A673 (cell line): ENCODE data around the gene MLIP. TPM values are rescaled to one million over a fixed set of nuclear protein-coding genes. Genes with fewer than 3 reads are reported as not detected.

Experiments used
- BruUV-seq: library from RNA; stranded (reverse); fragments of 400-500 nt; replicated peaks from 2 replicates; lab custom pipeline; 2021; lab: Mats Ljungman, UMichigan
- CTCF ChIA-PET: fragments of 300-600 bp; sonication (Branson Sonifier 250); formaldehyde crosslinking; loops from one replicate; lab custom pipeline; 2022; ENCODE audit warnings: antibody characterized with exemption; lab: Charles Lee
- POLR2A ChIA-PET: fragments of 300-600 bp; sonication (Branson Sonifier 250); formaldehyde crosslinking; loops from one replicate; lab custom pipeline; 2022; ENCODE audit warnings: antibody characterized with exemption; ENCODE audit not compliant: low non-redundant PET; lab: Charles Lee
- DNase-seq: peaks from one replicate; pipeline ENCODE4 v3.0.0-alpha.2; 2015; ENCODE audit warnings: low spot score
- H3K27ac ChIP-seq: fragments of 200-600 bp; sonication (generic); 2 replicates; pipeline ENCODE4 v1.5.1; 2016; ENCODE audit warnings: mixed run types, low read depth, mild to moderate bottlenecking, mixed read lengths, antibody characterized with exemption, low read length; ENCODE audit not compliant: poor library complexity, severe bottlenecking
- H3K27me3 ChIP-seq: fragments of 200-600 bp; sonication (generic); replicated peaks from 2 replicates; pipeline ENCODE4 v1.6.1; 2017; ENCODE audit warnings: mixed run types, low read depth, mild to moderate bottlenecking, mixed read lengths, antibody characterized with exemption, low read length; ENCODE audit not compliant: insufficient read depth, poor library complexity
- H3K36me3 ChIP-seq: fragments of 200-600 bp; sonication (generic); 2 replicates; pipeline ENCODE4 v1.6.1; 2016; ENCODE audit warnings: mixed run types, mild to moderate bottlenecking, mixed read lengths, antibody characterized with exemption, low read length; ENCODE audit not compliant: insufficient read depth, poor library complexity, severe bottlenecking
- H3K4me1 ChIP-seq: fragments of 200-600 bp; sonication (generic); 2 replicates; pipeline ENCODE4 v1.6.1; 2017; ENCODE audit warnings: mixed run types, mild to moderate bottlenecking, mixed read lengths, antibody characterized with exemption, low read length; ENCODE audit not compliant: insufficient read depth, poor library complexity, severe bottlenecking
- H3K4me3 ChIP-seq: fragments of 200-600 bp; sonication (generic); 2 replicates; pipeline ENCODE4 v1.5.1; 2016; ENCODE audit warnings: low read depth, mixed run types, mild to moderate bottlenecking, mixed read lengths, low read length; ENCODE audit not compliant: poor library complexity, severe bottlenecking
- H3K9me3 ChIP-seq: fragments of 200-600 bp; sonication (generic); 2 replicates; pipeline ENCODE4 v1.6.1; 2016; ENCODE audit warnings: mixed run types, low read depth, mild to moderate bottlenecking, mixed read lengths, antibody characterized with exemption, low read length; ENCODE audit not compliant: poor library complexity, severe bottlenecking
- CTCF ChIP-seq: fragments of 300-800, 200-600 bp; sonication (generic); conservative IDR thresholded peaks from 2 replicates; pipeline ENCODE4 v1.5.1; 2017; ENCODE audit warnings: low read depth, mild to moderate bottlenecking, antibody characterized with exemption, low read length, moderate library complexity, mixed read lengths
- EZH2 ChIP-seq: fragments of 200-600 bp; sonication (generic); IDR thresholded peaks from 2 replicates; pipeline ENCODE4 v1.6.1; 2017; ENCODE audit warnings: borderline replicate concordance, low read depth, mild to moderate bottlenecking, mixed read lengths, antibody characterized with exemption, low read length; ENCODE audit not compliant: poor library complexity, severe bottlenecking
- intact Hi-C: fragments of 100-400 bp; cut with micrococcal nuclease; formaldehyde crosslinking; loops from one replicate; pipeline ENCODE4 v1.10.0; 2022; ENCODE audit not compliant: unreplicated experiment
- total RNA-seq: library from RNA; stranded (reverse); gene quantifications from 2 replicates; pipeline ENCODE4 v1.2.3, GENCODE V29; 2021

MLIP gene
- total RNA-seq, 1 experiment from 2014 or later = 0.58 TPM

- BruUV-seq = no TSS peak
- no peak for DNase-seq
- intact Hi-C loops = no loop called here
- no peaks in the 10 kb centered on the region for H3K36me3 ChIP-seq
- TF ChIP-seq CTCF = no peak
- H3K27ac ChIP-seq = no peak overlapping the region
- H3K4me1 ChIP-seq = peaks cover under 1% of the 10 kb centered on the region
- CTCF ChIA-PET = no interaction called here
- H3K4me3 ChIP-seq = no peak overlapping the region
- H3K9me3 ChIP-seq = no peaks in the 10 kb centered on the region
- H3K27me3 ChIP-seq = no peaks in the 10 kb centered on the region
- POLR2A ChIA-PET = no interaction called here
Observed at GRCh38 chr6:54260025-54260424, 148.8 kb downstream of the MLIP start.

- no peak overlapping the region for H3K4me3 ChIP-seq
- TF ChIP-seq EZH2 = no peak
- no peak for TF ChIP-seq CTCF
- H3K27ac ChIP-seq = no peak overlapping the region
- no peaks in the 10 kb centered on the region for H3K36me3 ChIP-seq
- no TSS peak for BruUV-seq
- ChIA-PET POLR2A (interaction anchor here (0.6 kb wide), 1 partner anchor 195 kb away, joined by 9 read pairs; no protein-coding TSS in a partner anchor), CTCF (no interaction called here)
- peaks cover 6% of the 10 kb centered on the region for H3K4me1 ChIP-seq
- no peaks in the 10 kb centered on the region for H3K27me3 ChIP-seq
- H3K9me3 ChIP-seq = no peaks in the 10 kb centered on the region
- intact Hi-C loops = no loop called here
- no peak for DNase-seq
Observed at GRCh38 chr6:54262499-54262898, 151.3 kb downstream of the MLIP start.

GRCh38 chr6:54262971-54263370 is 151.7 kb downstream of the MLIP start:
- ChIA-PET CTCF (no interaction called here), POLR2A (no interaction called here)
- no peaks in the 10 kb centered on the region for H3K36me3 ChIP-seq
- no peaks in the 10 kb centered on the region for H3K9me3 ChIP-seq
- H3K27ac ChIP-seq = no peak overlapping the region
- DNase-seq = no peak
- BruUV-seq = no TSS peak
- TF ChIP-seq CTCF (no peak), EZH2 (no peak)
- intact Hi-C loops = no loop called here
- no peak overlapping the region for H3K4me3 ChIP-seq
- H3K4me1 ChIP-seq = peaks cover 6% of the 10 kb centered on the region
- no peaks in the 10 kb centered on the region for H3K27me3 ChIP-seq
